IPS-NIHi7 (cell line): ENCODE measurements around the gene ELMOD3.
"Not testable (repeated sequence)": the region's sequence is repeated elsewhere in the genome, so short reads cannot be mapped to it uniquely, and the experiment has no call there.

ENCODE experiments used
- DNase-seq: peaks from one replicate; pipeline ENCODE4 v3.0.0; 2012; ENCODE audit warnings: mixed read lengths; ENCODE audit errors: extremely low spot score

ELMOD3 gene

DNA sequence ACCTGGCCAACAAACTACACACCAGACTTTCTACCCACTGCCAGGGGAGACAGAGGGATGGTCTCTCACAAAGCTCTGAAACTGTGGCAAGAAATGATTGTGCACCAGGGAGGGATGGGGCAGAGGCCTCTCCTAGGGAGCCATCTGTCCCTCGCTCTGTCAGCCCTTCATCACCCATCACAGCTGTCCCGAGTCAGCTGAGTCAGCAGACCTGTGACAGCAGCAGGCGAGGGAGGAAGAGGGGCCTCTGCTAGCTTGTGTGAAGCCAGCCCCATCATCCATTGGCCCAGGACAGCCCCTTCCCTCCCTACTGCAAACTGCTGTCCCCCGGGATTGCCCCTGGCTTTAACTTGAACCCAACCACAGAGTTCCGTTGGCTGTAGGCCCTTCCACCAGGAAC, 69.0 kb downstream of the ELMOD3 start:
- DNase-seq, result no peak

DNA sequence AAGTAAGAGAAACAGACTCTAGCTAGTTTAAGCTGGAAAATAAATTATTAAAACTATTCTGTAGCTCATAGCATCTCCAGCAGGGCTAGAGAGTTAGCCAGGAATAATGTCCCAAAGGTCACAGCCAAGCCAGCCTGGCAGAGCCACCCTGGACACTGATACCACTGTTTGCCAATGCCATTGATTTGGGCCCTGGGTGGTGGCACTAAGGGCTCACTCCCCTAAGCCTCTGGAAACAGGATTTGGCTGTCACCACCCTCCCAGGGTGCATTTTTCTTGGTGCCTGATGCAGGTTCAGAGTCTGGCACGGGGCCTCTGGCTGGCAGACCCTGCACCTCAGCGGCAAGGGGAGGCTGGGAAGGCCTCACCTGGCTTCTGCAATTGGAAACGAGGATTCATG, 71.0 kb downstream of the ELMOD3 start:
- no peak for DNase-seq

DNA sequence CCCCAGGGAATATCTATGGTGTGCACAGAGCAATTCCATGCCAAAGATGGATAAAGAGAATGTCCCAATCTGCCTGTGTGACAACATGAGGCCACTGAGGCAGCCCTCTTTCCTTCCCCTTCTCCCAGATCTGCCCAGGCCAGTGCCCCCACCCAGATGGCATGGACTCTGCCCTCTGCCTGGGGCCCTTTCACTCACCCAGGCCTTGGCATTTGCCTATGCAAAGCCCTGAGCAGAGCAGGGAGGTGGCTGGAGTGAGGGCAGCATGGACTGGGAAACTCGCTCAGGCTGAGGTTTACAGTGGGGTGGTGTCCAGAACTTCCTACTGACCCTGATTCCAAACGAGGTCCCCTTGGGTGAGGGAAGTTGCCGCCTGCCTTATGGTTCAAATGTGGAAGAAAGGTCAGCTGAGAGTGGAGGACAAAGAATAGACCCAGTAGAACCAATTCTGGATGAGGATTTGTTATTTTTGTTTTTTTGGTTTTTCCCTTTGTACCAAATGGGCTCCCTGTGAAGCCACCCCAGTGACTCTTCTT, 72.8 kb downstream of the ELMOD3 start:
- DNase-seq, result no peak

DNA sequence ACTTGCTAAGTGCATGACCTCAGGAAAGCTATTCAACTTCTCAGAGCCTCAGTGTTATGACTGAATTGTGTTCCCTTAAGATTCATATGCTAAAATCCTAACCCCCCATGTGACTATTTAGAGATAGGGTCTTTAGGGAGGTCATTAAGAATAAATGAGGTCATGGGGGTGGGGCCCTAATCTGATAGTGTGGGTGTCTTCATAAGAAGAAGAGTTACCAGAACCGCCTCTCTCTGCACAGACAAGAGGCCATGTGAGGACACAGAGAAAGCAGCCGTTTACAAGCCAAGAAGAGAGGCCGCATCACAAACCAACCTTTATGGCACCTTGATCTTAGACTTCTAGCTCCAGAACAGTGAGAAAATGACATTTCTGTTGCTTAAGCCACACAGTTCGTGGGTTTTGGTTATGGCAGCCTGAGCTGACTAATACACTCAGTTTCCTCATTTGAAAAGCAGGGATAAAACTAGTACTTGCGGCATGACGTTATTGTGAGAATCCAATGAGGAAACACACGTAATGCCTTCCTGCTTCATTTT, 73.8 kb downstream of the ELMOD3 start:
- DNase-seq, result no peak

DNA sequence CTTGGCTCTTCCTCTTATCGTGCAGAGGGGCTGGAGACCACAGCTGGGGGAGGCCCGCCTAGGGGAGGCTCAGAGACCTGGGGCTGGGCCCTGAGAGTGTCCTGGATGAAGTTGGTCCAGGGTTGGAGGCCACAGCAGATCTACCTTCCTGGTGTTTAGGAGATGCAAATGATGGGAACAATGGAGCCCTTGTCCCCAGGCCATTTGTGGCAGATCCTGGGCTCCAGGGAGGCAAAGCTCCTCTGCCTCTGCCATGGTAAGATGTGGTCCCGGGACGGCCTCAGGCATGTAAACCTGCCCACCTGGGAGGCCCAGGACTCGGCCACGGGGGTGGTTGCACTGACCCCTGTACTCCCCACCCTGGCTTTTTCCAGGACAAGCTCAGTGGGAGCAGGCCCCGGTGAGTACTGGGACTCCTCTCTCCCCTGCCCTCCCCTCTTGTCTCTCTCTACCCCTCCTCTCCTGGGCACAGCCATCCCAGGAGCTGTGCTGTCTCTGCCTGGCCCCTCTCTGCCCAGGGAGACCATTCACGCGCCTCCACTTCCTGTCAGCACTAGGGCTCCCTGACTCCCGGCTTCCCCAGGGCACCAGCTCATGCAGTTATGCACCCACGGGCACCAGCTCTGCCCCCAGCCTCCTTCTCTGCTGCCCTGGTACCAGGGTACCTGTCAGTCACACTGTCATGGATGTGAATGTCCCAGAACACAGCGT, 74.8 kb downstream of the ELMOD3 start:
- DNase-seq, result no peak

DNA sequence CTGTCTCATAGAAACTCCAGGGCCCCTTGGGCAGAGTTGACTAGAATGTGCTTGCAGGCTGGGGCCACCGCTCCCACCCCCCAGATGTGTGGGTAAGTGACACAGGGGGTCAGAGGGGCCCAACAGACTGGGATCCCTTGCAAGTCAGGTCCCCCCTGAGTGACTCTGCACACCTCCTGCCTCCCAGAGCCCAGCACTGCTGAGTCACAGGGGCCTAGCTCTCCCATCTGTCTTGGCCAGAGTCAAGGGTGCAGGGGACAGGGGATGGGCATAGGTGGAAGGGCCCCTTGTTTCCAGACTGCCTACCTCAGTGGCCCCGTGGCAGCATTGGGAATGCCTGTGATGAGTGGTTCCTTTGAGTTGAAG, 75.3 kb downstream of the ELMOD3 start:
- DNase-seq, result no peak

DNA sequence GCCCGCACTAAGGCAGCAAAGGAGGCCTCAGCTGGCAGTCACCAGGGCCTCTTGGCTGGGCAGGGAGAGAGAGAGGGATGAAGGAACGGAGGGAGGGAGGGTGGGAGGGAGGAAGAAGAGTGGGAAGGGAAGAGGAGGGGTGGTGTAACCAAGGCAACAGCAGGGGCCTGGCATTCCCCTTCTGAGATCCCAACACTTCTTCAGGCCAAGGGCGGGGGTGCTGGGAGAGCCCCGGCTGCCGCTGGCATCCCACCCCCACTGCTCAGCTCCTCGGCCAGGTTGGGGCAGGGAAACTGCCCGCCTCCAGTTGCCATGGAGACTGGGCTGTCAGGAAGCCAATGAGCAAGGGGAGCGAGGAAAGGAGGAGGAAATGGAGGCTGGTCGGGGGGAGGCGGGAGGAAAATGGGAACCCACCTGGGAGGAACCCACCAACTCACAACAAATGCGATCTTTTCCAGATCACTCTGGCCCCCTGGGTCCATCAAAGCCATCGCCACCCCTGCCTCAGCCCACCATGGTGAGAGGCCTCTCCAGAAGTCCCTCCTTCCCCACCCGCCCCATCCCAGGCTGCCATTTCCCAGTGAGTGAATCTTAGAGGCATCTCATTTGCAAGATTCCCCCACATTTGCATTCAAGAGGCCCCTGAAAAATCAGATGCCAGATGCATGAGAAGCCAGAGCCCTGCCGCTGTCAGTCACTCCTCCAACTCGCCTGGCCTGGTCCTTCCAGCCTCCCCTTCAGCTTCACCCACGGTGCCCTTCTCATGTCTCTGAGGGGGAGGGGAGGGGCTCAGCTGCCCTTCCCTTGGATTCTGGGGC, 76.4 kb downstream of the ELMOD3 start:
- peak; percentile 92 for DNase-seq

DNA sequence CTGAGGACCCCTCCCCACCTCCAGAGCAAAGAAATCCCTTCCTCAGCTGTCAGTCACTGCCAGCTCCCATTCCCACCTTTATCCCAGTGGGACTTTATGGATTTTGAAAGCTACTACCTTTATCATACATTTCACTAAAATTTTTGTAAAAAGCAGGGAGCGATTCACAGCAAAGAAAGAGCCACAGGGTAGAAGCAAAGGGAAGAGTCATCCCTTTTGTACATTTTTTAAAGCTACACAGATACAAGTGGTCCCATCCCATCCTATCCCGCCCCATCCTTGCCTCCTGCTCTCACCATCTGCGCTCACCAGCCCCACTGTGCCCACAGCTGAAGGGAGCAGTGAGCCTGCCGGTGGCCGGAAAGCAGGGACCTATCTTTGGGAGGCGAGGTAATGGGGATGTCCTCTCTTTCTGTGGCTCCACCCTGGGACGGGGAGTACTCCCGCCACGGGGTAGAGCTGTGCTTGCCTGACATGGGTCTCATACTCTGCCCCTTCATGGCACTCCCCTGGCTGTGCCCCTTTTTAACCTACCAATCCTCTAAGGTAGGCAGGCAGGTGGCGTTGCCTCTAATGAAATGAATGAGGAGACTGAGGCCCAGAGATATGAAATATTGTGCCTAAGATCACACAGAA, 77.1 kb downstream of the ELMOD3 start:
- no peak for DNase-seq

DNA sequence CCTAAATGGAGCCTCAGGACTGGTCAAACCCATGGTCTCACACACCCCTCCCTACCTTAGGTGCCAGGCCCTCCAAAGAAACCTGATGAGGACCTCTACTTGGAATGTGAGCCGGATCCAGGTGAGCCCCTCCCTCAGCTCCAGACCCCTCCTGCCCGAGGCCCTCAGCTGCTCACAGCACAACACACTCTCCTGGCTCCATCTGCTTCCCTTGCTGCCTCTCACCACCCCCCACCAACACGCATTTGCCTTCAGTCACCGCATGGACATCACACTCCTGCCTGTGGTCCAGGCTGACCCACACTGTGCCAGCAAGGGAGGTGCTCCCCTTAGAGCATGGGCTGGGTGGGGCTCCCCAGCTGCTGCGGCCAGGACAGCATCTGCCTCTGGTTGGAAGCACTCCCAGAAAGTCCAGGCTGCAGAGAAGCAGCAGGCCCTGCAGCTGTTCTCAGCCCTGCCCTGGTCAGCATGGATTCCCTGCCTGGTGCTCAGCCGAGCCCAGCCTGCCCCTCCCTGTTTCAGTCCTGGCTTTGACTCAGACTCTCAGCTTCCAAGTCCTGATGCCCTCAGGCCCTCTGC, 79.0 kb downstream of the ELMOD3 start:
- DNase-seq, result no peak

DNA sequence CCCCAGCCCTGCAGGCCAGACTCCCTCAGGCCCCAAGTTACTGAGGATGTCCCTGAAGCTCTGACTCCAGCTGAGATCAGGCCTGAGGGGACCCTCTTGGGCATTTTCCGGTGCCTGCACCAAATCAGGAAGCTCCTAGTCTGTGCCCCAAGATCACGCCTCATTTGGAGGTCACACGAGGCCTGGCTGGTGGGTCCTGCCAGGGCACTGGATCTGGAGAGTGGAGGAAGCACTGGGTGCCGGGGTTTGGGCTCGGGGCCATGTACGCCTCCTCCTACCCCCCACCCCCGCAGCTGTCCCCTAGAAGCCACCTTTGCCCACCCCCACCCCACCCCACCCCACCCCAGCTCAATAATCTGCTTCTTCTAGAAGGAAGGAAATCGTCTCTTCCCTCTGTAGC, 80.1 kb downstream of the ELMOD3 start:
- DNase-seq, result no peak

DNA sequence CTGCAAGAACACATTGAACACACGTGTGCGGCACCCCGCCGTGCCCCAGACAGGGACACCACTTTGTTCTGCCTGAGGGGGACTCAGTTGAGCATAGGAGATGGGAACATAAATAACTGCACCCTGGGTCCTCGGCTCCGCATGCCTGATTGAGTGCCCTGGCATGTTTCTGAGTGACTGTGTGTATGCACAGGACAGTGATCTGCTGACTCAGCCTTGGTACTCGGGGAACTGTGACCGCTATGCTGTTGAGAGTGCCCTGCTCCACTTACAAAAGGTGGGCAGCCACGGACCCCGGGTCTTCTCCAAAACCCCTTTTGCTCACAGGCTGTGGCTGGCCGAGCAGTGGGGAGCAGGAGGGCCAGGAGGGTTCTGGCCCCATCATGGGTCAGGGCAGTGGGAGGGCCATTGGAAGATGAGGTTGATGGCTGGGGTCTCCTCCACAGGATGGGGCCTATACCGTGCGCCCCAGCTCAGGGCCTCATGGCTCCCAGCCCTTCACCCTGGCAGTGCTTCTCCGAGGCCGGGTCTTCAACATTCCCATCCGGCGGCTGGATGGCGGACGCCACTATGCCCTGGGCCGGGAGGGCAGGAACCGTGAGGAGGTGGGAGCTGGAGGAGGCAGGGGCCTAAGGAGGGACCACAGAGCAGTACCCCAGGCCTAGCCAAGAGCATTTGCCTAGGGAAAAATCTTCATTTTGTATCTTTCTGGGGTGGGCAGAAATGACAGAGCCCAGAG, 80.8 kb downstream of the ELMOD3 start:
- DNase-seq, result no peak

DNA sequence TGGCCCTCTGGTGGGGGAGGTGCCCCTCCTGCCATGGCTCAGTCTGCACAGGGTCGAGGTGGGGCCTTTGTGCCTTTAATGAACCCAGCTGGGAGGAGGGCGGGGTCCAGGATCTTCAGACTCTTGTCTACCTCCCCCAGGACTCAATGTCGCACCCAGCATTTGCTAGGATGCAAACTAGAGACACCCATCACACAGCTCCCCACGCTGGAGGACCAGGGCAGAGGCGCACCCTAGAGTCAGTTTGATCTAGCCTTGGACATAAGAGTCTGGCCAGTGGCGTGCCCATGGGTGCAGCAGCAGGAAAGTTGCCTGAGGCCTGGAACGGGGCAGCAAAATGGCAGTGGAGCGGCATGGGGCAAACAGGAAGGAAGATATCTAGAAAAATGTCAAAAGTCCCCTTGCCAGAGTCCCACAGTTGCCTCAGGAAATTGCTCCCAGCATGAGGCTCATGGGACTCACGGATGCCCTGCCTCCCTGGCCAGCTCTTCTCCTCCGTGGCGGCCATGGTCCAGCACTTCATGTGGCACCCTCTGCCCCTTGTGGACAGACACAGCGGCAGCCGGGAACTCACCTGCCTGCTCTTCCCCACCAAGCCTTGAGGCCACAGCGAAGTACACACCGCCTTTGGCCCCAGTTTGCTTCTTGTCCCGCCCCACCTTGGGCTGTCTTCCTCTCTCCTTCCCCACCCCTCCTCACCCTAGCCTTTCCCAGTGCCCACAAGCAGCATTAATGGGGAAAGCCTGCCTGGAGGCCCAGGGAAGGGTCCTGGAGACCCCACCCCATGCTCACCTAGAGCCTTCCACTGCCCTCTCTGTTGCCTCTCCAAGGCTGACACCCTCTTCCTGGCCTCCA, 81.6 kb downstream of the ELMOD3 start:
- DNase-seq, result no peak

DNA sequence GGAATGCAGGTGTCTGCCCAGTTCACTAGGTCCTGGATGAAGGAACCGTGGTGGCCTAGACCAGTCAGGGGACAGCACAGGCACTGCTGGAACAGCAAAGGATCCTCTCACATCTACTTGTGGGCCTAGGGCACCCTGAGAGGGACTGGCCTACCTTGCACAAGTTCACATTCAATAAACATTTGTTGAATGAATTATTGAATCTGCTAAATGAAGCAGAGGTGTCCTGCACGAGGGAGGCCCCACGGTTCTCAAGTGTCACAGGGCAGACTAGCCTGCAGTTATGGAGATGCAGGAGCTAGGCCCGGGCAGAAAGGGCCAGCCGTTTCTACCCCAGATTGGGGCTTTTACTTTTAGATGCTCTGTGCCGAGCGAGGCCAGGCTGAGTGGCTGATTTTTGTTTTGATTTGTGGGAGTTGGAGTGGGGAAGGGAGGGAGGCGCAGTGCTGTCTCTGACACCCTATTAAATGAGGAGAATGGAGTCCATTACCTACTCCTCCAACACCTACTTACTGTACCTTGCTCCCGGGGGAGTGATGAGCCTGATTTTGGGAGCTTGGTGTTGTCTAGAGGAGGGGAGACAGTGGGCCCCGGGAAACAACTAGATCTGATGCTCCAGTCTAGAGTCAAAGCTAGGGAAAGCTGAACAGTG, 82.4 kb downstream of the ELMOD3 start:
- DNase-seq, result no peak

DNA sequence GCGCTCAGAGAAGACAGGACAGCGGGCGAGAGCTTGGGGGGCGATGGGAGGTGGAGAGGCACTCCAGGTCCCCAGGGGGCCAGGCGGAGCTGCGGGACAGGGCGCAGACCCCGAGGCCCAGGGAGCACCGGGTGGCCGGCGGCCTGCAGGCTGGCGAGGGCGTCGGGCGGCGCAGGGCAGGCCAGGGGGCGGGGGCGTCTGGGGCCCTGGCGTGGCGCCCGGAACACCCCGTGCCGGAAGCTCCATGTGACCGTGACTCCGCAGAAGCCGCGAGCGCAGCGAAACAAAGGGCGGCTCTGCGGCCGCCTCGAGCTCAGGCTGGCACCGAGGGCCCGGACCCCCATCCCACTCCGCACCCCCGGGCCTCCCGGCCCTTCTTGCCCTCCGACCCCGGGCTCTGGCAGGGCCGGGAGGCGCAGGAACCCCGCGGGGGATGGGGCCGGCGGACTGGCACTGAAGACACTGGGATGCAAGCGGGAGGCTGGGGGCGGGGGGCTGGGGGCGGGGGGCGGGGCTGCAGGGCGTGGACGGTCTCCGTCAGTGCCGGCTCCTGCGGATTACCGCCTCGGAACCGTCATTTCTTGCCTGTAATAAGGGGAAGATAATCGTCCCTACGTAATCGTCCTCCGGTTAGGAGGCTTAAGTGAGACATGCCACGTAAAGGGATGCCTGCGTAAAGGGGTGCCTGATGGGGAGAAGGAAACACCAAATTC, 83.1 kb downstream of the ELMOD3 start:
- DNase-seq, result peak; percentile 80

DNA sequence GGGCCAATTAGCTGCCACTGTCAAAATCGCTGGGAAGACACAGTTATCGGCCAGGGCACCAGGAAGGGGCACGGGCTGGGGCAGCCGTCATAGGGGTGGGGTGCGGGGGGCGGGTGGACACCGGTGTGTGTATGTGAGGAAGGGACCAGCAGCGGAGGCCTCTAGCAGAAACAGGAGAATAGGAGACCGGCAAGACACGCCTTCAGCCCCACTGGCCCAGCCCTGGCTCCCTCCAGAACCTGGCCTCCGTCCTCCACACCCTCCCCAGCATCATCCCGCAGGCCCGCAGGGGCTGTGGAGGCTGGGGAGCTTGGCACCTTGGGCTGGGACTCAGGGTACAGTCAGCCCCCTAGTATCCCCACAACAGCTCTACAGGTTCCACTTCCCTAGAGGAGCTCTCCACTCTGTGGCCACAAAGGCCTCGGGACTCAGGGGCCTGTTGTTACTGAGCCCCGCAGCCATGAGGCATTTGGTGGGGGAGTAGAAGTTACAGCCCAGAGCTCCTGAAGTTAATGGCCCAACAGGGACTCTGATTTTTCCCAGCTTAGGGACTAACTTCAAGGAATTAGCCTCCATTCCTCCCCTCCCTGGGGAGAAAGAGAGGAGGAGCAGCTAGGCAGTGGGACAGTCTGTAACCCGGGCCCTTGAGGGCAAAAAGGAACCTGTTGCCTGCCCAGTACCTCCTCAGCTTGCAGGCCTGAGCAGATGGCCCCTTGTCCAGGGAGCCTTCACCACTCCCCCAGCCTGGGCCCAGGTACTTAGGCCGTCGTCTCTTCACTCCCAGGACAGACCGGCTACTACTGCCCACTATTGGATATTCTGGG, 83.8 kb downstream of the ELMOD3 start:
- DNase-seq, result no peak

DNA sequence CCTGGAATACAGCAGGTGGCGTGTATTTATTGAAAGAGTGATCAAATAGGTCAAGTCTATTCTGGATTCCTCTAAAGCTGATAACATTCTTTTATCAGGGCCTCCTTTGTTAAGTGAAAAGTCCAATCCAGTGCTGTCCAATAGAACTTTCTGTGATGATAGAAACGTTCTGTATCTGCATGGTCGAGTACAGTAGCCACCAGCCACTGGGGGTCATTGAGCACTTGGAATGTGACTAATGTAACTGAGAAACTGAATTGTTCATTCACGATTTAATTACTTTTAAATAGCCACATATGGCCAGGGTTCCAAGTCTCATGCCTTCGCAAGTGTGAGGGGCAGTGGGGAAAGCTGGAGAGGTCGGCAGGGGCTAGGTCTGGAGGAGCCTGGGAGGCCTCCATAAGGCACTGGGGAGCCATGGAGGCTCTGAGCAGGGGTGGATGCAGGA, 84.5 kb downstream of the ELMOD3 start:
- DNase-seq, result no peak

DNA sequence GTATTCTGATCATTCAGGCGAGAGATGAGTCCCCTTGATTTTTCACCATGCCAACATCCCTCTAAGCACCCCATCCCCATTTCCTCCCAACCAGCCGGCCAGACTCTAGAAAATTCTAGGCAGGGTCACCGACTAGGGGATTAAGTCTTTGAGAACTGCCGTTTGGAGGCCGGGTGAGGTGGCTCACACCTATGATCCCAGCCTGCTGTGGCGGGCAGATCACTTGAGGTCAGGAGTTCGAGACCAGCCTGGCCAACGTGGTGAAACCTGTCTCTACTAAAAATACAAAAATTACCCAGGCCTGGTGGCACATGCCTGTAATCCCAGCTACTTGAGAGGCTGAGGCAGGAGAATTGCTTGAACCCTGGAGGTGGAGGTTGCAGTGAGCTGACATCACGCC, 85.0 kb downstream of the ELMOD3 start:
- DNase-seq, result not testable (repeated sequence)

DNA sequence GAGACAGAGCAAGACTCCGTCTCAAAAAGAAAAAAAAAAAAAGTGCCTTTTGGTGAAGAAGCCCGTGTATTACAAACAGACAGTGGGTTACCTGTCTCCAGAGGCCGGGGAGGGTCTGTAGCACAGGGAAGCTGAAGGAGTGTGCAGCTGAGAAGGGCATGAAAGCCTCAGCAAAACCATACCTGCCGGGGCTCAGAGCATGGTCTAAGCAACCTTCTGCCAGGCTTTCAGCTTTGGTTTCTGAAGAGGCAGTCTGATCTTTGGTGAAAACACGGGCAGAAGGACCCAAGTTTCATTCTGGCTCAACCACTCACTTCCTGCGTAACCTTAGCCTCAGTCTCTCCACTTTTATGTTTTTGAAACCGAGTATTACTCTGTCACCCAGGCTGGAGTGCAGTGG, 85.4 kb downstream of the ELMOD3 start:
- no peak for DNase-seq
